Sigmoid colon (tissue), 4 donors: ENCODE results near the gene MRNIP.
A peak's percentile ranks its signal among the peaks of the same experiment; 100 is the strongest.

Source experiments
- POLR2A ChIP-seq, 2 donors: fragments of 450-650 bp; IDR thresholded peaks; one replicate each; pipeline ENCODE4 v1.6.1; 2016; ENCODE audit warnings: antibody characterized with exemption in 2 of 2, mild to moderate bottlenecking in 2 of 2, moderate library complexity in 2 of 2
- POLR2AphosphoS5 ChIP-seq, 4 donors: sonication (generic); formaldehyde crosslinking; IDR thresholded peaks; one replicate each; pipeline ENCODE4 v1.6.1; 2017; ENCODE audit warnings: antibody characterized with exemption in 4 of 4
- TF ChIP-seq, protein P1 (sequence below), 4 experiments: fragments of 450-650 bp in 3 of 4; fragments of 200-600 bp in 1 of 4; IDR thresholded peaks; one replicate each; pipeline ENCODE4 v1.5.1; 2016 to 2019; ENCODE audit warnings: antibody characterized with exemption in 4 of 4, mild to moderate bottlenecking in 3 of 4, moderate library complexity in 2 of 4

- TF ChIP-seq, protein P1, sequence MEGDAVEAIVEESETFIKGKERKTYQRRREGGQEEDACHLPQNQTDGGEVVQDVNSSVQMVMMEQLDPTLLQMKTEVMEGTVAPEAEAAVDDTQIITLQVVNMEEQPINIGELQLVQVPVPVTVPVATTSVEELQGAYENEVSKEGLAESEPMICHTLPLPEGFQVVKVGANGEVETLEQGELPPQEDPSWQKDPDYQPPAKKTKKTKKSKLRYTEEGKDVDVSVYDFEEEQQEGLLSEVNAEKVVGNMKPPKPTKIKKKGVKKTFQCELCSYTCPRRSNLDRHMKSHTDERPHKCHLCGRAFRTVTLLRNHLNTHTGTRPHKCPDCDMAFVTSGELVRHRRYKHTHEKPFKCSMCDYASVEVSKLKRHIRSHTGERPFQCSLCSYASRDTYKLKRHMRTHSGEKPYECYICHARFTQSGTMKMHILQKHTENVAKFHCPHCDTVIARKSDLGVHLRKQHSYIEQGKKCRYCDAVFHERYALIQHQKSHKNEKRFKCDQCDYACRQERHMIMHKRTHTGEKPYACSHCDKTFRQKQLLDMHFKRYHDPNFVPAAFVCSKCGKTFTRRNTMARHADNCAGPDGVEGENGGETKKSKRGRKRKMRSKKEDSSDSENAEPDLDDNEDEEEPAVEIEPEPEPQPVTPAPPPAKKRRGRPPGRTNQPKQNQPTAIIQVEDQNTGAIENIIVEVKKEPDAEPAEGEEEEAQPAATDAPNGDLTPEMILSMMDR (IDR thresholded peaks at IDR 0.05) = peak; percentile 10 to 89 (median 26)
- TF ChIP-seq POLR2A (IDR thresholded peaks at IDR 0.05) (peak; percentile 12 to 20), POLR2AphosphoS5 (IDR thresholded peaks at IDR 0.05) (peak; percentile 20 to 78 (median 59))
These were observed 62.5 kb downstream of the MRNIP start for GRCh38 chr5:179795863-179796833.
